ENCODE measurements around the gene C2orf74. TPM values are rescaled to one million over a fixed set of nuclear protein-coding genes. Genes with fewer than 3 reads are reported as not detected.
A peak's percentile ranks its signal among the peaks of the same experiment; 100 is the strongest.
"Not testable (repeated sequence)": the region's sequence is repeated elsewhere in the genome, so short reads cannot be mapped to it uniquely, and the experiment has no call there.

Gene C2orf74
- total RNA-seq, 1 donor from 2014 or later: 13.1 TPM

- TF ChIP-seq CTCF (conservative IDR thresholded peaks at IDR 0.05): peak; percentile 36
- peaks cover 3% of the 10 kb centered on the region for H3K27me3 Mint-ChIP-seq
- H3K4me3 Mint-ChIP-seq: peak overlapping the region; percentile 94
- H3K9me3 Mint-ChIP-seq: peaks cover 5% of the 10 kb centered on the region
- H3K4me1 Mint-ChIP-seq (ENCODE audit: unreplicated experiment): peaks cover 5% of the 10 kb centered on the region
- H3K36me3 Mint-ChIP-seq: peaks cover 11% of the 10 kb centered on the region
- H3K27ac Mint-ChIP-seq: peak overlapping the region; percentile 95
- DNase-seq (ENCODE audit: extremely low spot score, unreplicated experiment): peak; percentile 96
Observed at GRCh38 chr2:61144697-61145268, 17.2 kb upstream of the C2orf74 start.

- H3K9me3 Mint-ChIP-seq: peaks cover 5% of the 10 kb centered on the region
- peaks cover 17% of the 10 kb centered on the region for H3K36me3 Mint-ChIP-seq
- DNase-seq (ENCODE audit: extremely low spot score, unreplicated experiment): no peak
- peak overlapping the region; percentile 80 for H3K4me3 Mint-ChIP-seq
- peaks cover 3% of the 10 kb centered on the region for H3K27me3 Mint-ChIP-seq
- no peak overlapping the region for H3K27ac Mint-ChIP-seq
- no peak for TF ChIP-seq CTCF (conservative IDR thresholded peaks at IDR 0.05)
- H3K4me1 Mint-ChIP-seq (ENCODE audit: unreplicated experiment): peaks cover 5% of the 10 kb centered on the region
Observed at GRCh38 chr2:61145990-61146389, 16.0 kb upstream of the C2orf74 start.

- peaks cover 10% of the 10 kb centered on the region for H3K9me3 Mint-ChIP-seq
- H3K27ac Mint-ChIP-seq; H3K27me3 Mint-ChIP-seq; H3K4me3 Mint-ChIP-seq; H3K4me1 Mint-ChIP-seq (ENCODE audit: unreplicated experiment); DNase-seq (ENCODE audit: extremely low spot score, unreplicated experiment): not testable (repeated sequence)
- H3K36me3 Mint-ChIP-seq: peaks cover 24% of the 10 kb centered on the region
Observed at GRCh38 chr2:61148091-61148490, 13.9 kb upstream of the C2orf74 start.

- DNase-seq (ENCODE audit: extremely low spot score, unreplicated experiment): no peak
- peaks cover 24% of the 10 kb centered on the region for H3K36me3 Mint-ChIP-seq
- no peak for TF ChIP-seq CTCF (conservative IDR thresholded peaks at IDR 0.05)
- no peak overlapping the region for H3K4me3 Mint-ChIP-seq
- peaks cover 5% of the 10 kb centered on the region for H3K4me1 Mint-ChIP-seq (ENCODE audit: unreplicated experiment)
- H3K27ac Mint-ChIP-seq: no peak overlapping the region
- peaks cover 10% of the 10 kb centered on the region for H3K9me3 Mint-ChIP-seq
- H3K27me3 Mint-ChIP-seq: peaks cover 3% of the 10 kb centered on the region
Observed at GRCh38 chr2:61149074-61149473, 12.9 kb upstream of the C2orf74 start.

GRCh38 chr2:61151436-61151835 is 10.6 kb upstream of the C2orf74 start:
- no peaks in the 10 kb centered on the region for H3K4me1 Mint-ChIP-seq (ENCODE audit: unreplicated experiment)

More at GRCh38 chr2:61151436-61151835, 10.6 kb upstream of the C2orf74 start:
- Mint-ChIP-seq H3K27me3 (no peaks in the 10 kb centered on the region), H3K4me3 (no peak overlapping the region), H3K9me3 (peaks cover 5% of the 10 kb centered on the region), H3K36me3 (peaks cover 19% of the 10 kb centered on the region), H3K27ac (no peak overlapping the region)
- TF ChIP-seq CTCF (conservative IDR thresholded peaks at IDR 0.05): no peak
- DNase-seq (ENCODE audit: extremely low spot score, unreplicated experiment): no peak

Data from type B pancreatic cell (in vitro differentiated cells).